ENCODE measurements around the gene TOMM5.

DNA sequence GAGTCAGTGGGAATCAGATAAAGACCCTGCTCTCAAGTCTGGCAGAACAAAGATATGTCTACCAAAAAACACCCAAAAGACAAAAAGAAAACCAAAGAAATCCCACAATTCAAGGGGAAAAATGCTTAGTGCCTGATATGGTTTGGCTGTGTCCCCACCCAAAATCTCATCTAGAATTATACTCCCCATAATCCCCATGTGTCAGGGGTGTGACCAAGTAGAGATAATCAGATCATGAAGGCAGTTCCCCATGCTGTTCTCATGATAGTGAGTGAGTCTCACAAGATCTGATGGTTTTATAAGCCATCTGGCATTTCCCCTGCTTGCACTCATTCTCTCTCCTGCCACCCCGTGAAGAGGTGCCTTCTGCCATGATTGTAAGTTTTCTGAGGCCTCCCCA, 29.6 kb downstream of the TOMM5 start:
- TF ChIP-seq, protein P1, sequence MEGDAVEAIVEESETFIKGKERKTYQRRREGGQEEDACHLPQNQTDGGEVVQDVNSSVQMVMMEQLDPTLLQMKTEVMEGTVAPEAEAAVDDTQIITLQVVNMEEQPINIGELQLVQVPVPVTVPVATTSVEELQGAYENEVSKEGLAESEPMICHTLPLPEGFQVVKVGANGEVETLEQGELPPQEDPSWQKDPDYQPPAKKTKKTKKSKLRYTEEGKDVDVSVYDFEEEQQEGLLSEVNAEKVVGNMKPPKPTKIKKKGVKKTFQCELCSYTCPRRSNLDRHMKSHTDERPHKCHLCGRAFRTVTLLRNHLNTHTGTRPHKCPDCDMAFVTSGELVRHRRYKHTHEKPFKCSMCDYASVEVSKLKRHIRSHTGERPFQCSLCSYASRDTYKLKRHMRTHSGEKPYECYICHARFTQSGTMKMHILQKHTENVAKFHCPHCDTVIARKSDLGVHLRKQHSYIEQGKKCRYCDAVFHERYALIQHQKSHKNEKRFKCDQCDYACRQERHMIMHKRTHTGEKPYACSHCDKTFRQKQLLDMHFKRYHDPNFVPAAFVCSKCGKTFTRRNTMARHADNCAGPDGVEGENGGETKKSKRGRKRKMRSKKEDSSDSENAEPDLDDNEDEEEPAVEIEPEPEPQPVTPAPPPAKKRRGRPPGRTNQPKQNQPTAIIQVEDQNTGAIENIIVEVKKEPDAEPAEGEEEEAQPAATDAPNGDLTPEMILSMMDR (IDR thresholded peaks at IDR 0.05) = no peak
- TF ChIP-seq EZH2phosphoT487 (IDR thresholded peaks at IDR 0.05; ENCODE audit: borderline replicate concordance, low read depth) (no peak), TCF12 (IDR thresholded peaks at IDR 0.05) (no peak), FOXM1 (IDR thresholded peaks at IDR 0.05; ENCODE audit: low read depth) (no peak), RAD21 (IDR thresholded peaks at IDR 0.05; ENCODE audit: low read length) (no peak), EP300 (IDR thresholded peaks at IDR 0.05; ENCODE audit: borderline replicate concordance in 1 of 2, low read depth in 1 of 2, low read length in 1 of 2) (no peak), CHD2 (IDR thresholded peaks at IDR 0.05; ENCODE audit: low read length, partially characterized antibody) (no peak), REST (IDR thresholded peaks at IDR 0.05; ENCODE audit: low read depth, low read length) (no peak), NRF1 (IDR thresholded peaks at IDR 0.05; ENCODE audit: low read depth, low read length) (no peak), RFX5 (IDR thresholded peaks at IDR 0.05; ENCODE audit: low read length) (no peak)
- TF ChIP-seq, protein P2, sequence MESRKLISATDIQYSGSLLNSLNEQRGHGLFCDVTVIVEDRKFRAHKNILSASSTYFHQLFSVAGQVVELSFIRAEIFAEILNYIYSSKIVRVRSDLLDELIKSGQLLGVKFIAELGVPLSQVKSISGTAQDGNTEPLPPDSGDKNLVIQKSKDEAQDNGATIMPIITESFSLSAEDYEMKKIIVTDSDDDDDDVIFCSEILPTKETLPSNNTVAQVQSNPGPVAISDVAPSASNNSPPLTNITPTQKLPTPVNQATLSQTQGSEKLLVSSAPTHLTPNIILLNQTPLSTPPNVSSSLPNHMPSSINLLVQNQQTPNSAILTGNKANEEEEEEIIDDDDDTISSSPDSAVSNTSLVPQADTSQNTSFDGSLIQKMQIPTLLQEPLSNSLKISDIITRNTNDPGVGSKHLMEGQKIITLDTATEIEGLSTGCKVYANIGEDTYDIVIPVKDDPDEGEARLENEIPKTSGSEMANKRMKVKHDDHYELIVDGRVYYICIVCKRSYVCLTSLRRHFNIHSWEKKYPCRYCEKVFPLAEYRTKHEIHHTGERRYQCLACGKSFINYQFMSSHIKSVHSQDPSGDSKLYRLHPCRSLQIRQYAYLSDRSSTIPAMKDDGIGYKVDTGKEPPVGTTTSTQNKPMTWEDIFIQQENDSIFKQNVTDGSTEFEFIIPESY (IDR thresholded peaks at IDR 0.05; ENCODE audit: borderline replicate concordance, low read depth) = no peak
- TF ChIP-seq, protein P3, sequence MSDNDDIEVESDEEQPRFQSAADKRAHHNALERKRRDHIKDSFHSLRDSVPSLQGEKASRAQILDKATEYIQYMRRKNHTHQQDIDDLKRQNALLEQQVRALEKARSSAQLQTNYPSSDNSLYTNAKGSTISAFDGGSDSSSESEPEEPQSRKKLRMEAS (IDR thresholded peaks at IDR 0.05; ENCODE audit: low read depth) = no peak
